ENCODE measurements around the gene LINS1.
A peak's percentile ranks its signal among the peaks of the same experiment; 100 is the strongest.

- TF ChIP-seq CTCF (IDR thresholded peaks at IDR 0.05) (peak in 3 of 4 experiments; percentile 53 to 61 (median 56)), POLR2AphosphoS5 (IDR thresholded peaks at IDR 0.05) (no peak), POLR2A (IDR thresholded peaks at IDR 0.05) (no peak)
These were observed 29.5 kb downstream of the LINS1 start for GRCh38 chr15:100572362-100572983.
